Nephron (organoid): Measurements from ENCODE around the gene PLA2G4C.

Experiments
- H3K27ac Mint-ChIP-seq, 3 experiments: 2 replicates each; pipeline ENCODE4 v1.8.0; 2020; ENCODE audit warnings: mixed read lengths in 3 of 3, mild to moderate bottlenecking in 2 of 3, moderate library complexity in 1 of 3
- H3K27me3 Mint-ChIP-seq: 2 replicates; pipeline ENCODE4 v1.8.0; 2021; ENCODE audit warnings: low read depth, mild to moderate bottlenecking, moderate library complexity, mixed read lengths
- H3K36me3 Mint-ChIP-seq: 2 replicates; pipeline ENCODE4 v1.8.0; 2020; ENCODE audit warnings: low read depth, mixed read lengths
- H3K4me1 Mint-ChIP-seq: 2 replicates; pipeline ENCODE4 v1.8.0; 2020; ENCODE audit warnings: mixed read lengths
- H3K4me3 Mint-ChIP-seq, 3 experiments: 2 replicates each; pipeline ENCODE4 v1.8.0; 2020; ENCODE audit warnings: mild to moderate bottlenecking in 3 of 3, mixed read lengths in 3 of 3, moderate library complexity in 2 of 3
- H3K9me3 Mint-ChIP-seq: 2 replicates; pipeline ENCODE4 v1.8.0; 2020; ENCODE audit warnings: mixed read lengths
- TF ChIP-seq, protein P1 (sequence below), 3 experiments: fragments of 200-600 bp; sonication (generic); IDR thresholded peaks; one replicate each; pipeline ENCODE4 v1.5.0; 2021; ENCODE audit warnings: antibody characterized with exemption in 3 of 3; ENCODE audit not compliant: unreplicated experiment in 3 of 3

PLA2G4C gene

DNA sequence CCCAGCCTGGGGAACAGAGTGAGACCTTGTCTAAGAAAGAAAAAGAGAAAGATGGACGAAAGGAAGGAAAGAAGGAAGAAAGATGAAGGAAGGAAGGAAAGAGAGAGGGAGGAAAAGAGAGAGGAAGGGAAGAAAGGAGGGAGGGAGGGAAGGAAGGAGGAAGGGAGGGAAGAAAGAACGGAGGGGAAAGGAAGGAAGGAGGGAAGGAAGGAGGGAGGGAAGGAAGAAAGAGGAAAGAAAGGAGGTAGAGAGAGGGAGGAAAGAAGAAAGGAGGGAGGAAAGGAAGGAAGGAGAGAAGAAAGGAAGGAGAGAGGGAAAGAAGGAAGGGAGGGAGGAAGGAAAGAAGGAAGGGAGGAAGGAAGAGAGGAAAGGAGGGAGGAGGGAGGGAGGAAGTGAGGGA lies 87.6 kb downstream of the PLA2G4C start:
- TF ChIP-seq, protein P1, sequence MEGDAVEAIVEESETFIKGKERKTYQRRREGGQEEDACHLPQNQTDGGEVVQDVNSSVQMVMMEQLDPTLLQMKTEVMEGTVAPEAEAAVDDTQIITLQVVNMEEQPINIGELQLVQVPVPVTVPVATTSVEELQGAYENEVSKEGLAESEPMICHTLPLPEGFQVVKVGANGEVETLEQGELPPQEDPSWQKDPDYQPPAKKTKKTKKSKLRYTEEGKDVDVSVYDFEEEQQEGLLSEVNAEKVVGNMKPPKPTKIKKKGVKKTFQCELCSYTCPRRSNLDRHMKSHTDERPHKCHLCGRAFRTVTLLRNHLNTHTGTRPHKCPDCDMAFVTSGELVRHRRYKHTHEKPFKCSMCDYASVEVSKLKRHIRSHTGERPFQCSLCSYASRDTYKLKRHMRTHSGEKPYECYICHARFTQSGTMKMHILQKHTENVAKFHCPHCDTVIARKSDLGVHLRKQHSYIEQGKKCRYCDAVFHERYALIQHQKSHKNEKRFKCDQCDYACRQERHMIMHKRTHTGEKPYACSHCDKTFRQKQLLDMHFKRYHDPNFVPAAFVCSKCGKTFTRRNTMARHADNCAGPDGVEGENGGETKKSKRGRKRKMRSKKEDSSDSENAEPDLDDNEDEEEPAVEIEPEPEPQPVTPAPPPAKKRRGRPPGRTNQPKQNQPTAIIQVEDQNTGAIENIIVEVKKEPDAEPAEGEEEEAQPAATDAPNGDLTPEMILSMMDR (IDR thresholded peaks at IDR 0.05; ENCODE audit: unreplicated experiment in 3 of 3): no peak
- Mint-ChIP-seq H3K27ac (no peak overlapping the region), H3K9me3 (no peaks in the 10 kb centered on the region), H3K27me3 (peaks cover 41% of the 10 kb centered on the region), H3K4me3 (no peak overlapping the region), H3K36me3 (no peaks in the 10 kb centered on the region), H3K4me1 (no peaks in the 10 kb centered on the region)

DNA sequence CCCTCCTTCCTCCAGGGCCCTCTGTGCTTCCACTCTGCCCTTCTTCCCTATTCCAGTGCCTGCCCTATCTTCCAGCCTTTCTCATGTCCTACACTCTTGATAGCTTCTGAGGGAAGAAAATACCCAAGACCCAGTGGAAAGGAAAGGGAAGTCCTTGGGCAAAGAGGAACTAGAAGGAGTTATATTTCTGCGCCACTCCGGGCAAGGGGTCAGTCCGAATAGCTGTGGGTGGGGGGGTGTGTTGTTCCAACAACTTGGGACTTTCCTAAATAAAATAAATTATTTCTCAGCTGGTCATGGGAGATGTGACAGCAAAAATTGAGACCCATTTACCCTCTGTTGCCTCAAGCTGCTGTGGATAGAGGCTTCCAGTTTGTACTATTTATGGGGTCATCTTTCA lies 89.9 kb downstream of the PLA2G4C start:
- H3K9me3 Mint-ChIP-seq: no peaks in the 10 kb centered on the region
- no peak overlapping the region for H3K4me3 Mint-ChIP-seq
- peaks cover 49% of the 10 kb centered on the region for H3K27me3 Mint-ChIP-seq
- H3K27ac Mint-ChIP-seq: no peak overlapping the region
- H3K4me1 Mint-ChIP-seq: no peaks in the 10 kb centered on the region
- TF ChIP-seq, protein P1 (IDR thresholded peaks at IDR 0.05; ENCODE audit: unreplicated experiment in 3 of 3): no peak
- no peaks in the 10 kb centered on the region for H3K36me3 Mint-ChIP-seq

DNA sequence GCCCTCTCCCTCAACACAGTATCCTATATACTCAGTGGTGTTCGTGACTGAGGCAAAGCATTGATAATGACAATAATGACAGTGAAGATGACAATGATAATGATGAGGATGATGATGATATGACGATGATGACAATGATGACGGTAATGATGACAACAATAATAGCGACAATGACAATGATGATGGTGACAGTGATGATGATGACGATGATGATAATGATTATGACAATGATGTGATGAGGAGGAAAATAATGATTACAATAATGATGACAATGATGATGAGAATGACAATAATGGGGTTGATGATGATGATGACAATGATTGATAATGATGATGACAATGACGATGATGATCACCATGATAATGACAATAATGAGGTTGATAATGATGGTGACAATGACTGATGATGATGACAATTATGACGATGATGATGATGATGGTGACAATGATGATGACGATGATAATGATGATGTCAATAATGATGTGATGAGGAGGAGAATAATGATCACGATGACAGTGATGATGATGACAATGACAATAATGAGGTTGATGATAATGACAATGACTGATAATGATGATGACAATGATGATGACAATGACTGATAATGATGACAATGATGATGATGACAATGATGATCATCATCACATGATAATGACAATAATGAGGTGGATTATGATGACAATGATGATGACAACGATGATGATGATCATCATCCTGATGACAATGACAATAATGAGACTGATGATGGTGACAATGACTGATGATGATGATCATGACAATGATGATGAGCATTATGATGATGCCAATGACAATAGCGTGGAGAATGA lies 99.5 kb downstream of the PLA2G4C start:
- TF ChIP-seq, protein P1 (IDR thresholded peaks at IDR 0.05; ENCODE audit: unreplicated experiment in 3 of 3): no peak
- Mint-ChIP-seq H3K4me3 (no peak overlapping the region), H3K27ac (no peak overlapping the region), H3K4me1 (no peaks in the 10 kb centered on the region), H3K27me3 (peaks cover 17% of the 10 kb centered on the region), H3K9me3 (peaks cover 7% of the 10 kb centered on the region), H3K36me3 (no peaks in the 10 kb centered on the region)

DNA sequence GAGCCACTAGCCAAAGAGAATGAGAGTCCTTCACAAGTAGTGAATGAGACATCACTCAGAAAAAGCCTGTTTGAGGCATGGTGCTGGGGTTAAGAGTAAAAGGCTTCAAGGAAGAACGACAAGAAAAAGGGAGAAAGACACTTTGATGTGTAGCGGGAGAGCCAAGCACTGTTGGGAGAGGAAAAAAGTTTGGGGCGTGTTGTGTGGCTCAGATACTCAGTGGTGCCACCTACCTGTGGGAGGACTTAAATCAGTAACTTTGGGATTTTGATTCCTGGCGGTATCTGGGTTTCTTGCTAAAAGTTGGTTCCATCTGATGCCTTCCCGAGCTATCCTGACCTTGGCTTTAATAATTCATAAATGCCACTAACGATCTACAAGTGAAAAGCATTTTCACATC lies 103.9 kb downstream of the PLA2G4C start:
- Mint-ChIP-seq H3K9me3 (peaks cover 7% of the 10 kb centered on the region), H3K27ac (no peak overlapping the region), H3K36me3 (no peaks in the 10 kb centered on the region), H3K27me3 (peaks cover 8% of the 10 kb centered on the region), H3K4me3 (no peak overlapping the region), H3K4me1 (no peaks in the 10 kb centered on the region)
- TF ChIP-seq, protein P1 (IDR thresholded peaks at IDR 0.05; ENCODE audit: unreplicated experiment in 3 of 3): no peak

DNA sequence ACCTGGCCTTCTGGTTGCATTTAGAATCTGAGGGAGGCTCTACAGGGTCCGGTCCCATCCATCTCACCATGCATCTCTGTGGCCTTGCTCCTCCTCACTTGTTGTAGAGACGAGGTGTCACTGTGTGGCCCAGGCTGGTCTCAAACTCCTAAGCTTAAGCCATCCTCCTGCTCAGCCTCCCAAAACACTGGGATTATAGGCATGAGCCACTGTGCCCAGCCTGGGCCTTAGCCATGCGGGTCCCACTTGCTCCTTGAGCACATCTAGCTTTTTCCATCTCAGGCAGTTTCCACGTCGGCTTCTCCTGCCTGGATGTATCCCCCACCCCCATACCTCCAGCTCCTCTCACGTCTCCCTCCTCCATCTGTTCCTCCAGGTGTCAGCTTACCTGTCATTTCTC lies 106.4 kb downstream of the PLA2G4C start:
- H3K4me1 Mint-ChIP-seq: no peaks in the 10 kb centered on the region
- peaks cover 16% of the 10 kb centered on the region for H3K27me3 Mint-ChIP-seq
- no peak overlapping the region for H3K4me3 Mint-ChIP-seq
- H3K9me3 Mint-ChIP-seq: peaks cover 9% of the 10 kb centered on the region
- TF ChIP-seq, protein P1 (IDR thresholded peaks at IDR 0.05; ENCODE audit: unreplicated experiment in 3 of 3): no peak
- H3K27ac Mint-ChIP-seq: no peak overlapping the region
- no peaks in the 10 kb centered on the region for H3K36me3 Mint-ChIP-seq

DNA sequence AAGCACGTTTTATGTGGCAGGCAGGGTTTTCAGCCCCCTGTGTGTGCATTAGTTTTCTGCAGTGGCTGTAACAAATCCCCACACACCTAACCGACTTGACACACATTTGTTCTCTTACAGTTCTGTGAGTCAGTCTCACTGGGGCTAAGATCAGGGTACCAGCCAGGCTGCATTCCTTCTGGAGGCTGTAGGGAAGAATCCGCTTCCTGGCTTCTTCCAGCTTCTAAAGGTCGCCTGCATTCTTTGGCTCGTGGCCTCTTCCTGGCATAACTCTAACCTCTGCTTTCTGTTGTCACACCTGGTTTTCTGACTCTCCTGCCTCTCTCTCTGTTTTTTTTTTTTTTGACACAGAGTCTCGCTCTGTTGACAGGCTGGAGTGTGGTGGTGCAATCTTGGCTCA lies 109.8 kb downstream of the PLA2G4C start:
- no peak overlapping the region for H3K27ac Mint-ChIP-seq
- no peak overlapping the region for H3K4me3 Mint-ChIP-seq
- no peaks in the 10 kb centered on the region for H3K4me1 Mint-ChIP-seq
- H3K36me3 Mint-ChIP-seq: no peaks in the 10 kb centered on the region
- H3K9me3 Mint-ChIP-seq: peaks cover 2% of the 10 kb centered on the region
- H3K27me3 Mint-ChIP-seq: peaks cover 16% of the 10 kb centered on the region
- TF ChIP-seq, protein P1 (IDR thresholded peaks at IDR 0.05; ENCODE audit: unreplicated experiment in 3 of 3): no peak
